ENCODE data around the gene CACNG7. TPM values are rescaled to one million over a fixed set of nuclear protein-coding genes. Genes with fewer than 3 reads are reported as not detected.

The CACNG7 gene
- total RNA-seq, 1 experiment from 2014 or later = not detected

DNA sequence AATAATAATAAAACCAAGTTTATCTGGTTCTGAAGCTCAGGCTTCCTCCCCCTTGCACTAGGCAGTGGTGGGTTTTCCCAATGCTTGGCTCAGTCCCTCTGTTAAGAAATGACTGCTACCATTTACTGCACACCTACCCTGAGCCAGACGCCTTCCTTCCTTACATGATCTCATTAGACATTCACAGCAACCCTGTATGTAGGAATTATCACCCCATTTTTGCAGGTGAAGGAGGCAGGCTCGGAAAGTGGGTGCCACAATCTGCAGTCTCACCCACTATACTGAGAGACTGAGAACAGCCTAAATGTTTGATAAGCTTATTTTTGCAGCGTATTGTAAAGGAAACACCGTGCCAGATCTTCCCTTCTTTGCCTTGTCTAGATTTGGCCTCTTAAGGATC lies 35.3 kb downstream of the CACNG7 start:
- Histone ChIP-seq H3K27me3 (ENCODE audit: insufficient read depth, low read length) (no peaks in the 10 kb centered on the region), H3K9ac (ENCODE audit: low read length) (no peak overlapping the region), H3K4me3 (replicated peaks in 1 of 2; ENCODE audit: low read depth in 1 of 2, low read length in 2 of 2) (no peak overlapping the region), H3K27ac (ENCODE audit: low read depth, low read length) (no peak overlapping the region), H3K9me2 (ENCODE audit: insufficient read depth) (no peaks in the 10 kb centered on the region), H3K4me1 (ENCODE audit: control insufficient read depth in 1 of 2, insufficient read depth in 2 of 2, low read length in 2 of 2) (no peaks in the 10 kb centered on the region), H4K20me1 (ENCODE audit: insufficient read depth) (no peaks in the 10 kb centered on the region), H3K9me3 (ENCODE audit: control insufficient read depth in 1 of 2, insufficient read depth in 1 of 2, low read depth in 1 of 2, low read length in 2 of 2) (no peaks in the 10 kb centered on the region), H2AFZ (ENCODE audit: low read depth, low read length, poor library complexity, severe bottlenecking) (no peak overlapping the region), H3K36me3 (ENCODE audit: control insufficient read depth in 1 of 2, insufficient read depth in 2 of 2, low read length in 2 of 2) (no peaks in the 10 kb centered on the region), H3K79me2 (ENCODE audit: insufficient read depth, low read length) (no peaks in the 10 kb centered on the region), H3K4me2 (ENCODE audit: low read length) (no peak overlapping the region)
- intact Hi-C loops (cut with micrococcal nuclease) = no loop called here
- no TSS peak for BruUV-seq (replicated peaks)
- no peak for DNase-seq (ENCODE audit: low read depth, low spot score)
- TF ChIP-seq FOSL1 (IDR thresholded peaks at IDR 0.05; ENCODE audit: low read depth) (no peak), POLR2A (IDR thresholded peaks at IDR 0.05; ENCODE audit: borderline replicate concordance, extremely low read depth, insufficient read depth, insufficient read length) (no peak), ZNF274 (IDR thresholded peaks at IDR 0.05; ENCODE audit: low read depth, low read length) (no peak), RAD21 (IDR thresholded peaks at IDR 0.05; ENCODE audit: low read depth) (no peak), YY1 (IDR thresholded peaks at IDR 0.05; ENCODE audit: extremely low read depth, insufficient replicate concordance, low read depth, low read length) (no peak), JUND (IDR thresholded peaks at IDR 0.05) (no peak), POLR2AphosphoS5 (IDR thresholded peaks at IDR 0.05; ENCODE audit: low read depth, low read length) (no peak), CBX3 (IDR thresholded peaks at IDR 0.05; ENCODE audit: low read depth) (no peak), ZFX (IDR thresholded peaks at IDR 0.05) (no peak), CTCF (IDR thresholded peaks at IDR 0.05 in 2 of 3, conservative IDR thresholded peaks at IDR 0.05 in 1 of 3; ENCODE audit: borderline replicate concordance in 1 of 3, insufficient read depth in 1 of 3, low read depth in 2 of 3, low read length in 2 of 3) (no peak), TCF7L2 (IDR thresholded peaks at IDR 0.05; ENCODE audit: borderline replicate concordance, extremely low read depth, insufficient read depth, insufficient read length) (no peak), ATF3 (IDR thresholded peaks at IDR 0.05) (no peak), ELF1 (IDR thresholded peaks at IDR 0.05; ENCODE audit: borderline replicate concordance, low read depth) (no peak), EZH2 (IDR thresholded peaks at IDR 0.05) (no peak), EZH2phosphoT487 (IDR thresholded peaks at IDR 0.05; ENCODE audit: borderline replicate concordance) (no peak), SP1 (IDR thresholded peaks at IDR 0.05; ENCODE audit: low read depth) (no peak)
- TF ChIP-seq, protein P1, sequence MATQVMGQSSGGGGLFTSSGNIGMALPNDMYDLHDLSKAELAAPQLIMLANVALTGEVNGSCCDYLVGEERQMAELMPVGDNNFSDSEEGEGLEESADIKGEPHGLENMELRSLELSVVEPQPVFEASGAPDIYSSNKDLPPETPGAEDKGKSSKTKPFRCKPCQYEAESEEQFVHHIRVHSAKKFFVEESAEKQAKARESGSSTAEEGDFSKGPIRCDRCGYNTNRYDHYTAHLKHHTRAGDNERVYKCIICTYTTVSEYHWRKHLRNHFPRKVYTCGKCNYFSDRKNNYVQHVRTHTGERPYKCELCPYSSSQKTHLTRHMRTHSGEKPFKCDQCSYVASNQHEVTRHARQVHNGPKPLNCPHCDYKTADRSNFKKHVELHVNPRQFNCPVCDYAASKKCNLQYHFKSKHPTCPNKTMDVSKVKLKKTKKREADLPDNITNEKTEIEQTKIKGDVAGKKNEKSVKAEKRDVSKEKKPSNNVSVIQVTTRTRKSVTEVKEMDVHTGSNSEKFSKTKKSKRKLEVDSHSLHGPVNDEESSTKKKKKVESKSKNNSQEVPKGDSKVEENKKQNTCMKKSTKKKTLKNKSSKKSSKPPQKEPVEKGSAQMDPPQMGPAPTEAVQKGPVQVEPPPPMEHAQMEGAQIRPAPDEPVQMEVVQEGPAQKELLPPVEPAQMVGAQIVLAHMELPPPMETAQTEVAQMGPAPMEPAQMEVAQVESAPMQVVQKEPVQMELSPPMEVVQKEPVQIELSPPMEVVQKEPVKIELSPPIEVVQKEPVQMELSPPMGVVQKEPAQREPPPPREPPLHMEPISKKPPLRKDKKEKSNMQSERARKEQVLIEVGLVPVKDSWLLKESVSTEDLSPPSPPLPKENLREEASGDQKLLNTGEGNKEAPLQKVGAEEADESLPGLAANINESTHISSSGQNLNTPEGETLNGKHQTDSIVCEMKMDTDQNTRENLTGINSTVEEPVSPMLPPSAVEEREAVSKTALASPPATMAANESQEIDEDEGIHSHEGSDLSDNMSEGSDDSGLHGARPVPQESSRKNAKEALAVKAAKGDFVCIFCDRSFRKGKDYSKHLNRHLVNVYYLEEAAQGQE (IDR thresholded peaks at IDR 0.05; ENCODE audit: low read depth) = no peak
- TF ChIP-seq, protein P2, sequence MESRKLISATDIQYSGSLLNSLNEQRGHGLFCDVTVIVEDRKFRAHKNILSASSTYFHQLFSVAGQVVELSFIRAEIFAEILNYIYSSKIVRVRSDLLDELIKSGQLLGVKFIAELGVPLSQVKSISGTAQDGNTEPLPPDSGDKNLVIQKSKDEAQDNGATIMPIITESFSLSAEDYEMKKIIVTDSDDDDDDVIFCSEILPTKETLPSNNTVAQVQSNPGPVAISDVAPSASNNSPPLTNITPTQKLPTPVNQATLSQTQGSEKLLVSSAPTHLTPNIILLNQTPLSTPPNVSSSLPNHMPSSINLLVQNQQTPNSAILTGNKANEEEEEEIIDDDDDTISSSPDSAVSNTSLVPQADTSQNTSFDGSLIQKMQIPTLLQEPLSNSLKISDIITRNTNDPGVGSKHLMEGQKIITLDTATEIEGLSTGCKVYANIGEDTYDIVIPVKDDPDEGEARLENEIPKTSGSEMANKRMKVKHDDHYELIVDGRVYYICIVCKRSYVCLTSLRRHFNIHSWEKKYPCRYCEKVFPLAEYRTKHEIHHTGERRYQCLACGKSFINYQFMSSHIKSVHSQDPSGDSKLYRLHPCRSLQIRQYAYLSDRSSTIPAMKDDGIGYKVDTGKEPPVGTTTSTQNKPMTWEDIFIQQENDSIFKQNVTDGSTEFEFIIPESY (IDR thresholded peaks at IDR 0.05; ENCODE audit: extremely low read depth, insufficient replicate concordance, low read length) = no peak
- TF ChIP-seq, protein P3, sequence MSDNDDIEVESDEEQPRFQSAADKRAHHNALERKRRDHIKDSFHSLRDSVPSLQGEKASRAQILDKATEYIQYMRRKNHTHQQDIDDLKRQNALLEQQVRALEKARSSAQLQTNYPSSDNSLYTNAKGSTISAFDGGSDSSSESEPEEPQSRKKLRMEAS (IDR thresholded peaks at IDR 0.05) = no peak
- RAD21 ChIA-PET (ENCODE audit: low non-redundant PET in 1 of 2, low total read pairs in 2 of 2, uncharacterized antibody in 2 of 2, unreplicated experiment in 2 of 2) = no interaction called here
- CTCF ChIA-PET = no interaction called here
- ATAC-seq = no peak
- POLR2A ChIA-PET = no interaction called here

All from HCT116 (cell line).